ENCODE measurements around the gene SS18L1.

The SS18L1 gene

GRCh38 chr20:62223571-62223970, 80.0 kb downstream of the SS18L1 start:
- no peak for DNase-seq (ENCODE audit: extremely low read depth, insufficient read length)
- Histone ChIP-seq H3K4me3 (replicated peaks; ENCODE audit: low read depth, low read length) (no peak overlapping the region), H3K36me3 (ENCODE audit: control insufficient read depth, insufficient read depth, low read length) (no peaks in the 10 kb centered on the region), H3K27me3 (replicated peaks; ENCODE audit: control insufficient read depth, insufficient read depth, low read length) (no peaks in the 10 kb centered on the region; the same call in 1 of the 2 replicates)
- TF ChIP-seq CTCF (IDR thresholded peaks at IDR 0.05; ENCODE audit: insufficient read depth, low read length, poor library complexity, severe bottlenecking) = no peak

- no peak for DNase-seq (ENCODE audit: extremely low read depth, insufficient read length)
- no peaks in the 10 kb centered on the region for H3K36me3 ChIP-seq (ENCODE audit: control insufficient read depth, insufficient read depth, low read length)
- no peak for TF ChIP-seq CTCF (IDR thresholded peaks at IDR 0.05; ENCODE audit: insufficient read depth, low read length, poor library complexity, severe bottlenecking)
- H3K4me3 ChIP-seq (replicated peaks; ENCODE audit: low read depth, low read length) = no peak overlapping the region
- H3K27me3 ChIP-seq (replicated peaks; ENCODE audit: control insufficient read depth, insufficient read depth, low read length) = no peaks in the 10 kb centered on the region; the same call in 1 of the 2 replicates
Measured at GRCh38 chr20:62224113-62224855, 80.7 kb downstream of the SS18L1 start.

GRCh38 chr20:62225026-62225425, 81.5 kb downstream of the SS18L1 start:
- no peak overlapping the region for H3K4me3 ChIP-seq (replicated peaks; ENCODE audit: low read depth, low read length)
- TF ChIP-seq CTCF (IDR thresholded peaks at IDR 0.05; ENCODE audit: insufficient read depth, low read length, poor library complexity, severe bottlenecking) = no peak
- no peaks in the 10 kb centered on the region for H3K36me3 ChIP-seq (ENCODE audit: control insufficient read depth, insufficient read depth, low read length)
- no peak for DNase-seq (ENCODE audit: extremely low read depth, insufficient read length)
- H3K27me3 ChIP-seq (replicated peaks; ENCODE audit: control insufficient read depth, insufficient read depth, low read length) = no peaks in the 10 kb centered on the region; the same call in 1 of the 2 replicates

GRCh38 chr20:62225820-62226635, 82.5 kb downstream of the SS18L1 start:
- TF ChIP-seq CTCF (IDR thresholded peaks at IDR 0.05; ENCODE audit: insufficient read depth, low read length, poor library complexity, severe bottlenecking) = no peak
- Histone ChIP-seq H3K36me3 (ENCODE audit: control insufficient read depth, insufficient read depth, low read length) (no peaks in the 10 kb centered on the region), H3K4me3 (replicated peaks; ENCODE audit: low read depth, low read length) (no peak overlapping the region), H3K27me3 (replicated peaks; ENCODE audit: control insufficient read depth, insufficient read depth, low read length) (no peaks in the 10 kb centered on the region; the same call in 1 of the 2 replicates)
- no peak for DNase-seq (ENCODE audit: extremely low read depth, insufficient read length)

GRCh38 chr20:62226707-62227590, 83.4 kb downstream of the SS18L1 start:
- no peak overlapping the region for H3K4me3 ChIP-seq (replicated peaks; ENCODE audit: low read depth, low read length)
- no peaks in the 10 kb centered on the region; the same call in 1 of the 2 replicates for H3K27me3 ChIP-seq (replicated peaks; ENCODE audit: control insufficient read depth, insufficient read depth, low read length)
- DNase-seq (ENCODE audit: extremely low read depth, insufficient read length) = no peak
- no peak for TF ChIP-seq CTCF (IDR thresholded peaks at IDR 0.05; ENCODE audit: insufficient read depth, low read length, poor library complexity, severe bottlenecking)
- no peaks in the 10 kb centered on the region for H3K36me3 ChIP-seq (ENCODE audit: control insufficient read depth, insufficient read depth, low read length)
